ENCODE measurements around the gene SULT2B1. TPM values are rescaled to one million over a fixed set of nuclear protein-coding genes. Genes with fewer than 3 reads are reported as not detected.

SULT2B1 gene
- total RNA-seq, 2 experiments from 2014 or later, result not detected

GRCh38 chr19:48596679-48597465, 44.9 kb downstream of the SULT2B1 start:
- no peak for DNase-seq
- Mint-ChIP-seq H3K4me3 (peak overlapping the region; percentile 66), H3K9me3 (no peaks in the 10 kb centered on the region), H3K27me3 (no peaks in the 10 kb centered on the region), H3K27ac (peak overlapping the region; percentile 65), H3K4me1 (no peaks in the 10 kb centered on the region), H3K36me3 (no peaks in the 10 kb centered on the region)

- DNase-seq, result no peak
- H3K36me3 Mint-ChIP-seq, result no peaks in the 10 kb centered on the region
- H3K27ac Mint-ChIP-seq, result no peak overlapping the region
- H3K27me3 Mint-ChIP-seq, result no peaks in the 10 kb centered on the region
- H3K9me3 Mint-ChIP-seq, result no peaks in the 10 kb centered on the region
- no peaks in the 10 kb centered on the region for H3K4me1 Mint-ChIP-seq
- H3K4me3 Mint-ChIP-seq, result no peak overlapping the region
Measured at GRCh38 chr19:48598996-48599700, 47.2 kb downstream of the SULT2B1 start.

GRCh38 chr19:48600679-48601417, 48.9 kb downstream of the SULT2B1 start:
- Mint-ChIP-seq H3K36me3 (no peaks in the 10 kb centered on the region), H3K9me3 (no peaks in the 10 kb centered on the region), H3K4me3 (no peak overlapping the region), H3K27ac (no peak overlapping the region), H3K4me1 (no peaks in the 10 kb centered on the region), H3K27me3 (no peaks in the 10 kb centered on the region)
- no peak for DNase-seq

GRCh38 chr19:48603001-48603400, 51.0 kb downstream of the SULT2B1 start:
- Mint-ChIP-seq H3K4me1 (no peaks in the 10 kb centered on the region), H3K9me3 (no peaks in the 10 kb centered on the region), H3K36me3 (no peaks in the 10 kb centered on the region), H3K4me3 (no peak overlapping the region), H3K27me3 (no peaks in the 10 kb centered on the region), H3K27ac (no peak overlapping the region)
- DNase-seq, result no peak

- no peak overlapping the region for H3K4me3 Mint-ChIP-seq
- H3K9me3 Mint-ChIP-seq, result no peaks in the 10 kb centered on the region
- no peak for DNase-seq
- H3K36me3 Mint-ChIP-seq, result no peaks in the 10 kb centered on the region
- H3K4me1 Mint-ChIP-seq, result no peaks in the 10 kb centered on the region
- no peak overlapping the region for H3K27ac Mint-ChIP-seq
- H3K27me3 Mint-ChIP-seq, result no peaks in the 10 kb centered on the region
Measured at GRCh38 chr19:48603449-48603848, 51.5 kb downstream of the SULT2B1 start.

GRCh38 chr19:48603850-48604249, 51.9 kb downstream of the SULT2B1 start:
- no peaks in the 10 kb centered on the region for H3K4me1 Mint-ChIP-seq
- H3K36me3 Mint-ChIP-seq, result peaks cover 1% of the 10 kb centered on the region
- H3K27ac Mint-ChIP-seq, result no peak overlapping the region
- DNase-seq, result no peak
- no peak overlapping the region for H3K4me3 Mint-ChIP-seq
- no peaks in the 10 kb centered on the region for H3K9me3 Mint-ChIP-seq
- no peaks in the 10 kb centered on the region for H3K27me3 Mint-ChIP-seq

GRCh38 chr19:48606463-48607358, 54.7 kb downstream of the SULT2B1 start, which contains the start of gene SPACA4:
Gene SPACA4, plus strand, starts transcription at chr19:48606742. Its CDS starts 237 bp downstream, at chr19:48606979.
- H3K9me3 Mint-ChIP-seq, result no peaks in the 10 kb centered on the region
- no peaks in the 10 kb centered on the region for H3K4me1 Mint-ChIP-seq
- DNase-seq, result no peak
- H3K4me3 Mint-ChIP-seq, result no peak within 1 kb of the TSS
- no peak within 1 kb of the TSS for H3K27ac Mint-ChIP-seq
- H3K27me3 Mint-ChIP-seq, result no peaks in the 10 kb centered on the region
- H3K36me3 Mint-ChIP-seq, result peaks cover 2% of the 10 kb centered on the region

- Mint-ChIP-seq H3K9me3 (no peaks in the 10 kb centered on the region), H3K36me3 (peaks cover 2% of the 10 kb centered on the region), H3K4me3 (no peak overlapping the region), H3K27ac (no peak overlapping the region), H3K27me3 (no peaks in the 10 kb centered on the region), H3K4me1 (no peaks in the 10 kb centered on the region)
- DNase-seq, result no peak
Measured at GRCh38 chr19:48607359-48607755, 55.4 kb downstream of the SULT2B1 start.

- Mint-ChIP-seq H3K4me1 (peaks cover 3% of the 10 kb centered on the region), H3K9me3 (no peaks in the 10 kb centered on the region), H3K36me3 (peaks cover 6% of the 10 kb centered on the region), H3K27ac (no peak overlapping the region), H3K4me3 (no peak overlapping the region), H3K27me3 (no peaks in the 10 kb centered on the region)
- peak; percentile 47 for DNase-seq
Measured at GRCh38 chr19:48608798-48609263, 56.9 kb downstream of the SULT2B1 start.

GRCh38 chr19:48609571-48610108, 57.7 kb downstream of the SULT2B1 start:
- Mint-ChIP-seq H3K27me3 (no peaks in the 10 kb centered on the region), H3K9me3 (no peaks in the 10 kb centered on the region), H3K4me1 (peaks cover 5% of the 10 kb centered on the region), H3K36me3 (peaks cover 11% of the 10 kb centered on the region), H3K27ac (no peak overlapping the region), H3K4me3 (no peak overlapping the region)
- no peak for DNase-seq

GRCh38 chr19:48611872-48612271, 59.9 kb downstream of the SULT2B1 start:
- DNase-seq, result no peak
- H3K36me3 Mint-ChIP-seq, result peaks cover 23% of the 10 kb centered on the region
- H3K4me1 Mint-ChIP-seq, result peaks cover 10% of the 10 kb centered on the region
- no peaks in the 10 kb centered on the region for H3K27me3 Mint-ChIP-seq
- no peaks in the 10 kb centered on the region for H3K9me3 Mint-ChIP-seq
- peak overlapping the region; percentile 54 for H3K27ac Mint-ChIP-seq
- no peak overlapping the region for H3K4me3 Mint-ChIP-seq

- no peaks in the 10 kb centered on the region for H3K27me3 Mint-ChIP-seq
- H3K27ac Mint-ChIP-seq, result peak overlapping the region; percentile 50
- peaks cover 37% of the 10 kb centered on the region for H3K36me3 Mint-ChIP-seq
- no peaks in the 10 kb centered on the region for H3K9me3 Mint-ChIP-seq
- H3K4me1 Mint-ChIP-seq, result peaks cover 15% of the 10 kb centered on the region
- H3K4me3 Mint-ChIP-seq, result peak overlapping the region; percentile 6
- DNase-seq, result no peak
Measured at GRCh38 chr19:48613024-48613851, 61.3 kb downstream of the SULT2B1 start.

- Mint-ChIP-seq H3K4me1 (peaks cover 15% of the 10 kb centered on the region), H3K36me3 (peaks cover 42% of the 10 kb centered on the region), H3K27me3 (no peaks in the 10 kb centered on the region), H3K9me3 (no peaks in the 10 kb centered on the region), H3K27ac (peak overlapping the region; percentile 60), H3K4me3 (peak overlapping the region; percentile 34)
- DNase-seq, result no peak
Measured at GRCh38 chr19:48613852-48614435, 62.0 kb downstream of the SULT2B1 start.

Measured in activated naive CD8-positive, alpha-beta T cell treated with anti-CD3 and anti-CD28 coated beads for 36 hours (primary cell).